ENCODE measurements around the gene NF1. TPM values are rescaled to one million over a fixed set of nuclear protein-coding genes. Genes with fewer than 3 reads are reported as not detected.
"Not testable (repeated sequence)": the region's sequence is repeated elsewhere in the genome, so short reads cannot be mapped to it uniquely, and the experiment has no call there.

NF1 gene
- total RNA-seq, 2 experiments from 2014 or later, result 34.4 to 36.0 TPM

- Mint-ChIP-seq H3K9me3 (no peaks in the 10 kb centered on the region), H3K27ac (no peak overlapping the region), H3K4me1 (peaks cover 2% of the 10 kb centered on the region), H3K4me3 (no peak overlapping the region), H3K27me3 (no peaks in the 10 kb centered on the region), H3K36me3 (peaks cover 7% of the 10 kb centered on the region)
- POLR2A ChIA-PET, result no interaction called here
- no peak for DNase-seq
- ATAC-seq (ENCODE audit: low read depth), result no peak
Measured at GRCh38 chr17:31248986-31249834, 154.4 kb downstream of the NF1 start.

GRCh38 chr17:31249835-31250141, 155.0 kb downstream of the NF1 start:
- Mint-ChIP-seq H3K27me3 (no peaks in the 10 kb centered on the region), H3K4me1 (peaks cover 2% of the 10 kb centered on the region), H3K27ac (no peak overlapping the region), H3K36me3 (peaks cover 7% of the 10 kb centered on the region), H3K9me3 (no peaks in the 10 kb centered on the region), H3K4me3 (no peak overlapping the region)
- DNase-seq, result no peak
- POLR2A ChIA-PET, result no interaction called here
- no peak for ATAC-seq (ENCODE audit: low read depth)

GRCh38 chr17:31250229-31250628, 155.5 kb downstream of the NF1 start:
- no peaks in the 10 kb centered on the region for H3K9me3 Mint-ChIP-seq
- DNase-seq (no peak), ATAC-seq (ENCODE audit: low read depth) (no peak)
- peaks cover 2% of the 10 kb centered on the region for H3K4me1 Mint-ChIP-seq
- POLR2A ChIA-PET, result no interaction called here
- H3K27me3 Mint-ChIP-seq, result no peaks in the 10 kb centered on the region
- no peak overlapping the region for H3K27ac Mint-ChIP-seq
- H3K36me3 Mint-ChIP-seq, result peaks cover 5% of the 10 kb centered on the region
- no peak overlapping the region for H3K4me3 Mint-ChIP-seq

- H3K27me3 Mint-ChIP-seq, result no peaks in the 10 kb centered on the region
- POLR2A ChIA-PET, result interaction anchor here (0.8 kb wide), 1 partner anchor 30 kb away, joined by 3 read pairs; no protein-coding TSS in a partner anchor
- H3K36me3 Mint-ChIP-seq, result peaks cover 7% of the 10 kb centered on the region
- no peak overlapping the region for H3K4me3 Mint-ChIP-seq
- peaks cover 2% of the 10 kb centered on the region for H3K4me1 Mint-ChIP-seq
- no peaks in the 10 kb centered on the region for H3K9me3 Mint-ChIP-seq
- no peak overlapping the region for H3K27ac Mint-ChIP-seq
- DNase-seq (no peak), ATAC-seq (ENCODE audit: low read depth) (no peak)
Measured at GRCh38 chr17:31251105-31251969, 156.6 kb downstream of the NF1 start.

GRCh38 chr17:31251970-31252328, 157.2 kb downstream of the NF1 start:
- no peak overlapping the region for H3K4me3 Mint-ChIP-seq
- peaks cover 2% of the 10 kb centered on the region for H3K4me1 Mint-ChIP-seq
- peaks cover 7% of the 10 kb centered on the region for H3K36me3 Mint-ChIP-seq
- no peaks in the 10 kb centered on the region for H3K27me3 Mint-ChIP-seq
- no peak for DNase-seq
- POLR2A ChIA-PET, result interaction anchor here (0.8 kb wide), 1 partner anchor 30 kb away, joined by 3 read pairs; no protein-coding TSS in a partner anchor
- no peaks in the 10 kb centered on the region for H3K9me3 Mint-ChIP-seq
- H3K27ac Mint-ChIP-seq, result no peak overlapping the region
- no peak for ATAC-seq (ENCODE audit: low read depth)

- H3K27ac Mint-ChIP-seq, result no peak overlapping the region
- DNase-seq (no peak), ATAC-seq (ENCODE audit: low read depth) (no peak)
- H3K36me3 Mint-ChIP-seq, result peaks cover 7% of the 10 kb centered on the region
- H3K27me3 Mint-ChIP-seq, result no peaks in the 10 kb centered on the region
- H3K4me1 Mint-ChIP-seq, result peaks cover 2% of the 10 kb centered on the region
- no peaks in the 10 kb centered on the region for H3K9me3 Mint-ChIP-seq
- no peak overlapping the region for H3K4me3 Mint-ChIP-seq
- POLR2A ChIA-PET, result no interaction called here
Measured at GRCh38 chr17:31252741-31253140, 158.0 kb downstream of the NF1 start.

GRCh38 chr17:31254654-31255053, 159.9 kb downstream of the NF1 start:
- ATAC-seq (ENCODE audit: low read depth) (no peak), DNase-seq (no peak)
- H3K9me3 Mint-ChIP-seq, result no peaks in the 10 kb centered on the region
- peaks cover 2% of the 10 kb centered on the region for H3K4me1 Mint-ChIP-seq
- POLR2A ChIA-PET, result no interaction called here
- no peak overlapping the region for H3K4me3 Mint-ChIP-seq
- H3K36me3 Mint-ChIP-seq, result peaks cover 2% of the 10 kb centered on the region
- H3K27me3 Mint-ChIP-seq, result no peaks in the 10 kb centered on the region
- no peak overlapping the region for H3K27ac Mint-ChIP-seq

GRCh38 chr17:31256936-31257335, 162.2 kb downstream of the NF1 start:
- peaks cover 4% of the 10 kb centered on the region for H3K36me3 Mint-ChIP-seq
- DNase-seq, result no peak
- no peaks in the 10 kb centered on the region for H3K9me3 Mint-ChIP-seq
- no peak overlapping the region for H3K27ac Mint-ChIP-seq
- no peak for ATAC-seq (ENCODE audit: low read depth)
- POLR2A ChIA-PET, result no interaction called here
- no peaks in the 10 kb centered on the region for H3K4me1 Mint-ChIP-seq
- H3K27me3 Mint-ChIP-seq, result no peaks in the 10 kb centered on the region
- no peak overlapping the region for H3K4me3 Mint-ChIP-seq

GRCh38 chr17:31260151-31260550, 165.4 kb downstream of the NF1 start:
- H3K4me1 Mint-ChIP-seq, result no peaks in the 10 kb centered on the region
- no peaks in the 10 kb centered on the region for H3K27me3 Mint-ChIP-seq
- no peaks in the 10 kb centered on the region for H3K9me3 Mint-ChIP-seq
- peaks cover 7% of the 10 kb centered on the region for H3K36me3 Mint-ChIP-seq
- POLR2A ChIA-PET, result no interaction called here
- H3K4me3 Mint-ChIP-seq, result no peak overlapping the region
- DNase-seq (no peak), ATAC-seq (ENCODE audit: low read depth) (no peak)
- no peak overlapping the region for H3K27ac Mint-ChIP-seq

GRCh38 chr17:31261601-31262000, 166.8 kb downstream of the NF1 start:
- DNase-seq, result no peak
- POLR2A ChIA-PET, result no interaction called here
- Mint-ChIP-seq H3K9me3 (no peaks in the 10 kb centered on the region), H3K27ac (no peak overlapping the region), H3K27me3 (no peaks in the 10 kb centered on the region), H3K4me3 (no peak overlapping the region), H3K36me3 (peaks cover 12% of the 10 kb centered on the region), H3K4me1 (peaks cover 1% of the 10 kb centered on the region)
- ATAC-seq (ENCODE audit: low read depth), result no peak

- H3K4me3 Mint-ChIP-seq; DNase-seq; H3K4me1 Mint-ChIP-seq; POLR2A ChIA-PET; H3K27ac Mint-ChIP-seq; H3K9me3 Mint-ChIP-seq; ATAC-seq (ENCODE audit: low read depth); H3K27me3 Mint-ChIP-seq: not testable (repeated sequence)
- H3K36me3 Mint-ChIP-seq, result peaks cover 12% of the 10 kb centered on the region
Measured at GRCh38 chr17:31262923-31263322, 168.1 kb downstream of the NF1 start.

GRCh38 chr17:31266042-31266441, 171.3 kb downstream of the NF1 start:
- ATAC-seq (ENCODE audit: low read depth) (no peak), DNase-seq (no peak)
- Mint-ChIP-seq H3K4me1 (peaks cover 1% of the 10 kb centered on the region), H3K9me3 (no peaks in the 10 kb centered on the region), H3K36me3 (peaks cover 20% of the 10 kb centered on the region), H3K27ac (no peak overlapping the region), H3K4me3 (no peak overlapping the region), H3K27me3 (no peaks in the 10 kb centered on the region)
- POLR2A ChIA-PET, result interaction anchor here (0.6 kb wide), 1 partner anchor 721 kb away, joined by 4 read pairs; no protein-coding TSS in a partner anchor

GRCh38 chr17:31269036-31269577, 174.3 kb downstream of the NF1 start:
- H3K9me3 Mint-ChIP-seq, result no peaks in the 10 kb centered on the region
- no peak for DNase-seq
- peaks cover 1% of the 10 kb centered on the region for H3K4me1 Mint-ChIP-seq
- no peaks in the 10 kb centered on the region for H3K27me3 Mint-ChIP-seq
- no peak overlapping the region for H3K27ac Mint-ChIP-seq
- POLR2A ChIA-PET, result no interaction called here
- no peak for ATAC-seq (ENCODE audit: low read depth)
- H3K4me3 Mint-ChIP-seq, result no peak overlapping the region
- H3K36me3 Mint-ChIP-seq, result peaks cover 25% of the 10 kb centered on the region

GRCh38 chr17:31269578-31269983, 174.8 kb downstream of the NF1 start:
- H3K4me3 Mint-ChIP-seq, result no peak overlapping the region
- no peak for ATAC-seq (ENCODE audit: low read depth)
- no peak for DNase-seq
- peak overlapping the region; percentile 20 for H3K27ac Mint-ChIP-seq
- no peaks in the 10 kb centered on the region for H3K9me3 Mint-ChIP-seq
- no peaks in the 10 kb centered on the region for H3K27me3 Mint-ChIP-seq
- H3K36me3 Mint-ChIP-seq, result peaks cover 22% of the 10 kb centered on the region
- peaks cover 1% of the 10 kb centered on the region for H3K4me1 Mint-ChIP-seq
- POLR2A ChIA-PET, result no interaction called here
